ENCODE data around the gene PTMA. TPM values are rescaled to one million over a fixed set of nuclear protein-coding genes. Genes with fewer than 3 reads are reported as not detected.
"Not testable (repeated sequence)": the region's sequence is repeated elsewhere in the genome, so short reads cannot be mapped to it uniquely, and the experiment has no call there.

Gene PTMA
- total RNA-seq, 1 experiment from 2014 or later = 1,279 TPM

DNA sequence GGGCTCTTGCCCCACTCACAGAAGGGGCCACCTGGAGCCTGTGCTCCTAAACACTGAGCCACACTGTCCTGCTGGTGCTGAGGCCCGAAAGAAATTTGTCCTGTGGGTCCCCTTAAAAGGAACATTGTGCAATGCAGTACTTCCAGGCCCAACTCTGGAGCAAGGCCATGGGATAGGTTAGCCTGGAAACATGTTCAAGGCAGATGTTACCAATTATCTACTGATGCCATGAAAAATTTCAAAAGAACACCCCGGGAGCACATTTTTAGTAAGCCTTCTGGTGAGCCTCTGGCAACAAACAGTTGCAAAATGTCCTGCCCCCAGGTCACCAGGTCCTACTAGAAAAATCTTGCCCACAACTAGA lies 12.3 kb upstream of the PTMA start:
- no peak for DNase-seq (ENCODE audit: low spot score)

DNA sequence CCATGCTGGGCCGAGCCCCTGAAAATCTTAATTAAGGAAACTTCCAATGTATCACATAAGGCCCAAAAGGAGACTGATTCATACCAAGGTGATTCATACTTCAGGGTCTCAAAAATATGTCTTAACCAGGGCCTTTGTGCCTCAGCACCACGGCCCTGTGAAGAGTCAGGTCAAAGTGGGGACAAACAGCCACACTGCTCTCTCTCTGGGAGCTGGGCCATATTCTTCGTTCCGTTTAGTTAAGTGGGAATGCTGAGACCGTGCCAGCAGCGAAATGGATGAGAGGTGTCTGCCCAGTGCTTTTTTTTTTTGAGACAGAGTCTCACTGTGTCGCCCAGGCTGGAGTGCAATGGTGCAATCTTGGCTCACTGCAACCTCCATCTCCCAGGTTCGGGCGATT lies 9.3 kb upstream of the PTMA start:
- DNase-seq (ENCODE audit: low spot score) = no peak

DNA sequence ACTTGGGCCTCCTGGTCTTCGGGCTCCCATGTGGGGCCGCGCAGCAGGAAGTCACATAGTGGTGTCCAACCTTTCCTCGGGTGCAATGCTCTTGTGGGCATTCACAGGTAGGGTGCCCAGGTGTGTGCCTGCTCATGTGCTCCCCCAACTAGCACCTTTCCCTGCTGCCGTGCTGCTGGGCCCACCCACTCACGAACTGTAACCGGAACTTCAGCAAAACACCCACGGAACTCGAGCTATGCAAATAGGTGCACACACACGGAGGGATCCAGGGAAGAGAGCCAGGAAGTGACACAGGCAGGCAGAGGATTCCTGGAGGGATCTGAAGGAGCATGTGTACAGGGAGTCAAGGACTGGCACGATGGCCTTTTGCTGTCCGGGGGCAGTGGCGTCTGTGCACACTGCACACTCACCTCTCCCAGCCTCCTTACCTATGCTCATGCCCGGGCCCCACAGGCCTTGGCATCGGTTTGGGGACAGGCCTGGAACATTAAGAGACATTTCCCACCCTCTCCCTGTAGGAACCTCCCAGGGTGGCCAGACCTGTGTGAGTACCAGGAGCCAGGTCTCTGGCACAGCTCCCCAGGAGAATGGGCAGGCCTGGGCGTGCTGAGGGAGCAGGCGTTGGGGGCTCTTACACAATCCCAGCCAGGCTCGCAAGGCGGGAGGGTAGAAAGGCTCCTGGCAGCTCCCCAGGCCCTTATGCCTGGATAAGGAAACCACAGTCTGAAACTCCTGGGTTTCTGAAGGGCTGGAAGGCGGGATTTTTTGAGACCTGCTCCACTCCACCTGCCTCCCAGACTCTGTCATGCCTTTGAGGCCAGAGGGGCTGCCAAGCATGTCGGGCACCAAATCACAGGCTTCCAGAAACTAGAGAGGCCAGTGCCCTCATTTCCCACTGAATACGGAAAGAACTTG lies 6.6 kb upstream of the PTMA start:
- no peak for DNase-seq (ENCODE audit: low spot score)

DNA sequence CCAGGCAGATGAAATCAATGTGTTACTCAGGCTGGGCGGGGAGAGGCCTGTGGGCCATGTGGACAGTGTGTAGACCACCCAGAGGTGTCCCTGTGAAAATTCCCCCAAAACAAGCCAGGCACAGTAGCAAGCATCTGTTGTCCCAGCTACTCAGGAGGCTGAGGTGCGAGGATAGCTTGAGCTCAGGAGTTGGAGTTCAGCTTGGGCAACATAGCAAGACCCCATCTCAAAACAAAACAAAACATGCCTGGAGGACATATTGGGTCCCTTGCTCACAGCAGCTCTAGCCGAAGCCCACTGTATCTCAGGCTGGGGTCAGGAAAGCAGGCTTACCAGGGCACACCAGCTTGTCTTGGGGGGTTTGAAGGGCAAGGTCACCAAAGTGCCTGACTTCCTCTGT lies 4.3 kb upstream of the PTMA start:
- no peak for DNase-seq (ENCODE audit: low spot score)

DNA sequence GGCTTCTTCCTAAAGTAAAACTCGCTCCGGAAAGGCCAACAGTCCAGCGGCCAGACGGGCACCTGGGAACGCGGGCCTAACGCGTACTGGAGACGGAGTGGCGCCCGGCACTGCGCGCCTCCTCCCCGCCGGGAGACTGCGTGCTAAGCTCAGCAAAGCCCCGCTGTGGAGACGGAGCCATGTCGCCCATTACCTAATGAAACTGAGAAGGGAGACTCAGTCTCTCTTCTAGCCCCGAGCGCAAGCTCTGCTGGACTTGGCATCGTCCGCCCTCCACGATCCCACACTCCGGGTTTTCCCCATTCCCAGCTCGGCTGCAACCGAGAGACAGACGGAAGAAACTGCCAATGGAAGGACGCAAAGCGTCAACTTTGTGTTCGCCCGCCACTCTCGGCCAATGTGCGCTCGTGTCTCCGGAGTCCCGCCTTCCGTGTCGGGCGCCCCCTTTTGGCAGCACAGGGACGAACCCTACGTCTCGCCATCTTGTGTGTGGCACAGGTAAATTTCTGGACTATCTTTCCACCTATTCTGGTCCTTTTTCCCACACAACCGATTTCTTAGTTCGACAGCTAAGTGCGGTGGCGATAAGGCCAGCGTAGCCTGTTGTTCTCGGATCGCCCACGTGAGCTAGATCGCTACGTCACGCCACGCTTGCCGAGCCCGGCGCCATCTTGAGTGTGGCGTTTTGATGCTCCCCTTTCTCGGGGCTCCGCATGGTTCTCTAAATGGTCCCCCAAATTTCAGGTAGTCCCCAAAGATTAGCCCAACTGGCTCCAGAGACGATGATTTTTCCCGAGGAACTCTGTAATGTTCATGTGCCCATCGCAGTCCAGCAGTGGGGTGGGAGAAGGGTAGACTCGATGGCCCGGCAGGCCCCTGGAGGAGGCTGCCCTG lies 1.3 kb upstream of the PTMA start:
- peak; percentile 95 for DNase-seq (ENCODE audit: low spot score)

DNA sequence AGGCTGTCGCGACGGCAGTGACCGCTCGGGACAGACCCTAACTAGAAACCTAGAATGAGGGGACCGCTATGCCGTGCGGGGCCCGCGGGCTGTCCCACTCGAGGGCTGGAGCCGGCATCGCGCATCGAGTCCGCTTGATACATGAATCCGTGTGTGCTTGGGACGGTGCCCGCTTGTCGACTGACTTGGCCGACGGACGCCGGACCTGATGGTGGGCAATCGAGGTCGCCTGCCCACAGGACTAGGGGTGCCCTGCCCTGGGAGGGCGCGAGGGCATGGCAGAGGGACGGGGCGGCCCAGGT lies 749 bp upstream of the PTMA start:
- no peak for DNase-seq (ENCODE audit: low spot score)

DNA sequence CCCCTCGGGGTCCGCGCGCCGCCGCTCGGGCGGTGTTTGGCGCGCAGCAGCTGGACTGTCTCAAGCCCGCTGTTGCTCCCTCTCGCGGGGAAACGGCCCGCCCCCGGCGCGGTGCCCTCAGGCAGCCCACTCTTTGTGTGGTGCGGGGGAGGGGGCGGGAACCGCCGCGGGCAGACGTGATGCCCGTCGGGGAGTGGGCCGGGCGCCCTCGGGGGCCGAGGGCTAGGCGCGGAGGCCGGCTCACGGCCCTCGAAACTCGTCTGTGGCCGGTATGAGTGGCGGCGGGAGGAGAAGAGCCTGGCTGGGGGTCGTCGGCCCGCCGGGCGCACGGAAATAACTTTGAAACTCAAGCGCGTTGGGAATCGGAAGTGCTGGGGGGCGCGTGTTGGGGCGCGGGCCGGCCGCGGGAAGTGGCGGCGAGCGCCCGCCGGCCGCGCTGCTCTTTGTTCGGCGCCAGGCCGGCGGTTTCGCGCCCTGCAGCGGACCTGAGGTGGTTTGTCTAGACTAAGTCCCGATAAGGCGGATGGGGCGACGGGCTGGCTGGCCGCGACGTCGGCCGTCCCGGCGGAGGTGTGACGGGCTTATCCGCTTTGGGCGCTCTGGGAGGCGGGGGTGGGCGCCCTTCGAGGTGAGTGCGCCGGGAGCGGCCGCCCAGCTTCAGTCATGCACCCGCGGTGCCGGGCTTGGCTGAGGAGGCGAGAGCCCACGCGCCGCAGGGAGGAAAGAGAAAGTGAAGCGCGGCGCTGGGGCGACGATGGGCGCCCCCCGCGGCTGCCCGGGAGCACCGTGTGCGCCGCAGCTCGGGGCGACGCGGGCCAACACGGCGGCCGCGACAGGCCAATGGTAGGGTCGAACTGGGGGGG lies 679 bp downstream of the PTMA start:
- DNase-seq (ENCODE audit: low spot score) = no peak

DNA sequence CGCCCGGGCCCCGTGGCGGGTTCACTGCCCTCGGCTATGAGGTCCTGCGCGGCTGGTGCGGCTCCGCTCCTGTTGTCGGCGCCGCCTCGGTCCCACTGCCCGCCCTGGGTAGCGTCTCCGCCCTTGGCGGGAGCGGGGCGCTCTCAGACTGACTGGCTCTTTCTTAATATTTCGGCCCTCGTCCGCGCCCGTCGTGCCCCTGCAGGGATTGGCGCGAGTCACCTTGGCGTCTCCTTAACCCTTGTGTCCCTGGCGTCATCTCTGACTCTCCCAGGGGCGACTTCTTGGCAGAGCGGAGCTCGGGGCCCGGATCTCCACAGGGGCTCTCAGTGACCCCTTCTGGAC lies 1.3 kb downstream of the PTMA start:
- no peak for DNase-seq (ENCODE audit: low spot score)

DNA sequence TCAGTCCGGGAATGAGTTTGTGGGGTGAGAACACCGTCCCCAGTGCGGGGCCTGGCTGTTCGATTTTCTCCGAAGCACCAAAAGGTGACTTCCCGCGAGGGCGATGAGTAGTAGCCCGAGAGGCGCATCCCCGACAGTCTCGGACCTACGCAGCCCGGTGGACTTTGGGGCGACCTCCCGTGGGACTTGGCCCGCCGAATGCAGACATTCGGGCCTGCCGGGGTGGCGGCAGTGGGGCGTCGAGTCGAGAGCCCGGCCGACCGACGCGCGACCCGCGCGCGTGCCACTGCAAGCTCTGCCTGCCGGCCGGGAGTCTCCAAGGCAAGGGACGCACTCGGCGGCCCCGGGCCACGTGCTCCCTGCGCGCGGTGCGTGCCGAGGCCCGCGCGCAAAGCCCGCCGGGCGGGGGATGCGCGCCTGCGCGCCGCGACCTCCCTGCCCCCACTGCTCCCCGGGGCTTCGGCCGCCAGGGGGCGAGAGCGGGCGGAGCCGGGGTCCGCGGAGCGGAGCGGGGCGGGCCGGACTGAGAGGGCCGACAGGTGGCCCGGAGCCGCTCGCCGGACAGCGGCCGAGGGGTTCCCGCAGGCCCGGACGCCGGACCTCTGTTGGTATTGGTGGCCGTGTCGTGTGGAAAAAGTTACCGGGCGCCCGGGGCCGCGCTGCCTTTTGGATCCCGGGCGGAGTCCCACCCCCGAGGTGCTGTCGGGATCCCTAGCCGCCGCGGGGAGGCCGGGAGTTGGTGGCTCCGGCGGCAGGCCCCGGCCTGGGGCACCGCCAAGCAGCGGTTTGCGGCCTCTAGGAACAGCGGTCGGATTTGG lies 1.9 kb downstream of the PTMA start:
- DNase-seq (ENCODE audit: low spot score) = peak; percentile 36

DNA sequence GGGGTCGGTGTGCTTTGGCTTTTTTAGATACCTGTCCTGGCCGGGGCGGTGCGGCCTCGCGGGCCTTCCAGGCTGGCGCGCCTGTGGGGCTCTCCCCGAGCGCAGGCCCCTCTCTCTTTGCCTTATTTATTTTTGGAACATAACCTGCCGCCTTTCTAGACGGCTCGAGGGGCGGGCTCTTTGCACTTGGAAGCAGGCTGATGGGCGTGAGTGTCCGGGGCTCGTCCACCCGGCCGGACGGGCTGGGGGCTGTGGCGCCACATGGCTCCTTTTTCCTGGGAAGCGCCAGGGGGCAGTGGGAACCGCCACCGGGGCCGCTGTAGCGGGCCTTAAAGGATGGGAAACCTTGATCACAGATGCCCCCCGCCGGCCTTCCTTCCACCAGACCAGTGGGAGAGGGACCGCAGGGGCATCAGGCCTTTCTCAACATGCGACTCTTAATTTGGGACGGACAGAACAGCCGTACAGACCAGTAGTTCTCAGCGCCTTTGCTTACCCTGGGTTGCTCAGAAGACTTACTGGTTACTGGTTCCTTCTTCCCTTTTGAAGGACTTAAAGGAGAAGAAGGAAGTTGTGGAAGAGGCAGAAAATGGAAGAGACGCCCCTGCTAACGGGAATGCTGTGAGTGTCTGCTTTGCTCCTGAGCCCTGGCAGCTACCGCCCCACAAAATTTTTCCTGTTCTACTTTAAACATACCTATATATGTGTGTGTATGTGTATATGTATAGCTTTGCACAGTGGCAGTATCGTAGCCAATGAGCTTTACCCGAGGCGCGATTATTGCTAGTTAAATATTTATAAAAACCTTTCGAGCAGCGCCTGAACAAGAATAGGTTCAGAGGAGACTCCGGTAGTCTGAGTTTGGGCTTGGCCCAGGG lies 2.7 kb downstream of the PTMA start:
- no peak for DNase-seq (ENCODE audit: low spot score)

DNA sequence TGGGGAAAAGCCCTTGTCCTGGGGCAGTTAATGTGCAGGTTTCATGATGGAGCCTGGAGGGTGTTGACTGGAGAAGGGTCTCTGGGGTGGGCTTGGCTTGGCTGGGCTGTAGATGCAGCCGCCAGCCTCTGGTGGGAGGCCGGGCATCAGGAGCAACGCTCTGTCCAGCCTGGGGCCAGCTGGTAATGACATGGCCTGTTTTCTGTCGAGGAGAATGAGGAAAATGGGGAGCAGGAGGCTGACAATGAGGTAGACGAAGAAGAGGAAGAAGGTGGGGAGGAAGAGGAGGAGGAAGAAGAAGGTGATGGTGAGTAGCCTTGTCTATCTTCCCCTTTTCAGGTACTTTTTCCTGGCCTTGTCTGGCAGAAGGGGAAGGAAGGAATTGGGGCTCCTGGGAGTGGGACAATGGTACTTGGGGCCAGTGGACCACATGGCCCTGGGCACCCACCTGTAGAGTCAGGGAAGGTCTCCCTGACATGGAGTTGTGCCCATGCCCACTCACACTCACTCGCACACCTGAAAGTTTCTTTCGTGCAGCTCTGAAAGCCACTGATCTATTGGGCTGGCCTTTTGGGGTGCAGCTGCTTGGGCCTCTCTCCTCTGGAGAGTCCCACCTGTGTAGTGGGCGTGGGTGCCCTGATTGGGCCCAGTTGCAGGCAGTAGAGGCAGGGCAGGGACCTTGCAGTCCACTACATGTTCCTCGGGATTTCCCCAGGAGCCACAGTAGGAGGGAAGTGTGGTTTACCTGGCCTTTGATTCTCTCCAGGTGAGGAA lies 3.5 kb downstream of the PTMA start:
- DNase-seq (ENCODE audit: low spot score) = no peak

DNA sequence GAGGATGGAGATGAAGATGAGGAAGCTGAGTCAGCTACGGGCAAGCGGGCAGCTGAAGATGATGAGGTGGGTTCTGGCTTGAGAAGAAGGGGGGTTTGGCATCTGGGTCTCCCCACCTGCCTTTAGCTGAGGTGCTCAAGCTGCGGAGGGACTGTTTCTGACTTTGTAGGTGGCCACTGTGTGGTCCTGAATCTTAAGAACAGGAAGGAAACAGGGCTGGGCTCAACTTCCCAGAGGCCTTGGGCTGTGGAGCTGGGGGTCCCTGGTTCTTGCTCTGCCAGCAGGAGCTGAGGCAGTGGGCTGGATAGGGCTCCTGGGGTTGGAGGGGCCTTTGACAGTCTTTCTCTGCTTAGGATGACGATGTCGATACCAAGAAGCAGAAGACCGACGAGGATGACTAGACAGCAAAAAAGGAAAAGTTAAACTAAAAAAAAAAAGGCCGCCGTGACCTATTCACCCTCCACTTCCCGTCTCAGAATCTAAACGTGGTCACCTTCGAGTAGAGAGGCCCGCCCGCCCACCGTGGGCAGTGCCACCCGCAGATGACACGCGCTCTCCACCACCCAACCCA lies 4.2 kb downstream of the PTMA start:
- not testable (repeated sequence) for DNase-seq (ENCODE audit: low spot score)

DNA sequence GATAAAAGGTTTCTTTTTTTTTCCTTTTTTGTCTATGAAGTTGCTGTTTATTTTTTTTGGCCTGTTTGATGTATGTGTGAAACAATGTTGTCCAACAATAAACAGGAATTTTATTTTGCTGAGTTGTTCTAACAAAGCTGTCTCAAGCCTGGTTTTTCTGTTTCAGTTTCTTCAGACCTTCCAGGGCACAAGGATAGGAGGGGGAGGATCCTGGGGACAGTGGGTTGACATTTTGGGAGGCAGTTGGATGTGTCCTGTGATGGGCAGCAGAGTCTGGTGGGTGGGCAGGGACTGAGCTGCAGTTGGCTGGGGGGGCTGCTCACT lies 5.0 kb downstream of the PTMA start:
- not testable (repeated sequence) for DNase-seq (ENCODE audit: low spot score)

DNA sequence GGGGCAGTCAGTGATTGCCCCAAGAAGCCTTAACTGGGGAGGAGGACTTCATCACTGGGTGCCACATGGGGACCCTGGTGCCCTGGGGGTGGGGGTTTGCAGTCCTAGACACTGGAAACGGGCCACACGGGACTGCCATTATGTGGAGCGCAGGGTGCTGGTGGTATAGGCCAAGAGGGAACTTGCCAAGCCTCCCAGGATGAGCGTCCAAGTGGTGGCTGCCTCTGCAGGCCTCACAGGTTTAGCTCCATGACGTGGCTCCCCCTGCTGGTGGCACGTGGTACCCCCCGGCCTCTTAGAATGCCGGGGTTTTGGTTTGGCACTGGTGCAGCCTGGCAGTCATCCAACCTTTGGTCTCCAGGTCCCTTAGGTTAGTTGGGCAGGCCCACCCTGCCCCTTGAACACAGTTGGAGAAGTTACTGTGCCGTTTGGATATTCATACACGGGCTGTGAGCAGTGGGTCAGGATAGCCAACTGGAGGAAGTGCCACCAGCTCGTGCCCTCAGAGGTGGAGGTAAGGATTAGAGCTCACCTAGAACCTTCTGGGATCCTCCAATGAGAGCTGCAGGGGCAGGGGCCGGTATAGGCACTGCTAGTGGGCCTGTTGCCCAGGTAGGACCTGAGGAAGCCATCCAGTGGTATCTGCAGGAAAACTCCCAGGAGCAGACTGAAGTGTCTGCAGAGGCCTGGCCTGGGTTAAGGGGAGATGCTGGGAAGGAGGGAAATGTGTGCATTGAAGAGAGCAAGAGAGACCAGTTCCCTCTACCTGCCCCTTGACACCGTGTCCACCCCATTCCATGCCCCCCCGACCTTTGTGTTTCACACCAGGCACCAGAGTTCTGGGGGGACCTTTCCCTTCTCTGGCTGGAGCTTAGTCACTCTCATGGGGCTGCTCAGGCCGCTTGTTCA lies 5.7 kb downstream of the PTMA start:
- peak; percentile 80 for DNase-seq (ENCODE audit: low spot score)

DNA sequence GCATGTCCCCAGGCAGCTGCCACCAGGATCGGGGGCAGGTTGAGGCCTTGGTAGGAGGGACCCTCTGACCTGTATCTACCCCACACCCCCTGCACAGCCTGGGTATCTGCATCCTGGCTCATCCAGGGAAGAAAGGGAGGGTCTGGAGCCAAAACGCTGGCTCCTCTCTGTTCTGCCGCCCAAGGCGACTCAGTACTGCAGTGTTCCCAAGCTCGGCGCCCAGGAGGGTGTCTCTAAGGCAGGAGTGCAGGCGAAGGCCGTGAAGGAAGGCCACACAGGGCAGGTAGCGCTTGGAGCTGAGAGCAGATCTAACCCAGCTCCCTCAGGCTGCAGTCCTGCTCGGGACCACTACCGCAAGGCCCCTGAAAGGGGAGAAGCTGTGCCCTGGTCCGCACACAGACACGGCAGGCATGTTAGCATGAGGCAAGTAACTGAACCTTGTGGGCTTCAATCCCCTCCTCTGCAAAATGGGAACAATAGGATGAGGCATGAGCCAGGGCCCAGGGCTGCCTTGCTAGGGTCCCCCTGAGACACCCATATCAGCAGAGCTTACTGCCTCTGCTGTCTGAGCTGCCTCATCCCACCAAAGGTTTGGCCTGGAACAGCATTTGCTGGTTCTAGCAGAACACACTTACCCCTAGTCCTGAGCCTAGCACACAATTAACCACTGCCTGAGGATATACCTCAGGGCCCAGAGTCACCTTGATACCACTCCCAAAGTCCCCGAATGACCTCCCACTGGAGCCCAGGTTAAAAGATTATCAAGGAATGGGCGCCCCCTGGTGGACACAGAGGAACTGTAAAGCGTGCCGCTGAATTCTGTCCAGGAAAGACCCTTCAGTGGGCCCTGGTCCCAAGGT lies 6.5 kb downstream of the PTMA start:
- peak; percentile 51 for DNase-seq (ENCODE audit: low spot score)

DNA sequence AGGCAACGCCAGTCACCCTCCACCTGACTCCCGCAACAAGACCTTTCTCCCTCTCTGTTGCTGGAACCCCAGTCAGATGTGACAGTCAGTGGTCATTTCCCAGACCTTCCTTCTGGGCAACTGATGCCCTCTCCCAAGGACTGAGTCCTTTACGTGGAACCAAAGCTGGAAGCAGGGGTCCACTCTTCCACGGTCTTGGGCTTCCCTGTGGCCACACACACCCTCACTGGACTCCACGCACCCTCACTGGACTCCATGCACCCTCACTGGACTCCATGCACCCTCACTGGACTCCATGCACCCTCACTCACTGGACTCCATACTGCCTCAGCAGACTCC lies 7.1 kb downstream of the PTMA start:
- DNase-seq (ENCODE audit: low spot score) = no peak

DNA sequence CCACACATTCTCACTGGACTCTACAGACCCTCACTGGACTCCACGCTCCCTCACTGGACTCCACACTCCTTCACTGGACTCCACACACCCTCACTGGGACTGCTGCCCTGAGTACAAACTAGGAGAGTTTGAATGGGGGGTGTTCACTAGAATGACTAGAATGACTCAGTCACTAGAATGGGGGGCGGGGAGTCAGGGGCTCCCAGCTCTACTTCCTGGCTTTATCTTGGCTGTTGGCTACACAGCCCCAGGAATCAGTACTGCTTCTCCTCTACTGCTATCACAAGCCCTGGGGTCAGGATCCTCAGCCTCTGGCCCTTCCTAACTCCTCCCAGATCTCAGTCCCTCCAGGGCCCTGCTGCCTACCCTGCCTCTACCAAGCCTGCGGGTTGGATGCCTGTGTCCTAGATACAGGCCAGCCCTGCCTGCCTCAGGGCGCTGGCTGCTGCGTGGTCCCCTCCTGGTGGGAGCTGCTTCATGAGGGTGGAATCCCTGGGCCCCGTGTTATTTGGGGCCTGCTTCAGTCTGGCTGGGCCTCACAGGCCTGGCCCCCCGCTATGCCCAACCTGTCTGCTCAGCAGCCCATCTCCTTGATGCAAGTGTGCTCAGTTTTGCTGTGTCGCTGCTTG lies 7.8 kb downstream of the PTMA start:
- peak; percentile 84 for DNase-seq (ENCODE audit: low spot score)

Measured in A172 (cell line).